Measurements from ENCODE around the gene ABCB8.

Gene ABCB8

DNA sequence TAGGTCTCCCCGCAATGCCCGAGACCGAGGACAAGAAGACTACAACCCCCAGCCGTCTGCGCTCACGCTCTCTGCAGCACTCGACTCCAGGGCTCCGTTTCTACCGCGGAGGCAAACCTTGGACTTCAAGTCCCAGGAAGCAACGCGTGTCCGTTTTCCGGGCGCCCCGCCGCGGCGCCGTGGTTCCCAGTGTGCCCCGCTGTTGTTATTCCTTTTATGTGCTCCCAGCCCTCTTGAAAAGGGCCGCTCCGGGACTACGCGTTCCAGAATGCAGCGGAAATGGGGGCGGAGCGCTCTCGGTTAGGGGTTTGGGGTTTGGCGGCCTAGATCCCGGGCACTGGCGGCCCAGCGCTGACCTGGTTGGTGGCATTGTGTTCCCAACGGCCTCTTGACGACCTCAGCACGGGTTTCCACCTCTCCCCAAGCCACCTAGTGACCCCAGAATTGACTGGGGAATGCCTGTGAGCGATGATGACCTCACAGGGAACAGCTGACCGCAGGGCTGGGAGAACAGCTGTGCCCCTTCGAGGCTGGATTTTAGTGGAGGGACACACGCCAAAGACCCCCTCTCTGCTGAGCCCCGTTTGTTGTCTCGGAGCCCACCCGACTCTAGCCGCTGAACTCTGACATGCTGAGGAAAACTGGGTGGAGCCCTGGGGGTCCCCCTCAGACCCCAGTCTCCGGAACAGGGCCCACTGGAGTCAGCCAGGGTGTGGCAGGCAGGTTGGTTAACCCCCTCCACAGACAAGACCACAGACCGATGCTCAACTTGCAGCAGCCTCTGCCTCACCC lies 29.9 kb downstream of the ABCB8 start:
- peak; percentile 93 for DNase-seq (ENCODE audit: low read depth)

DNA sequence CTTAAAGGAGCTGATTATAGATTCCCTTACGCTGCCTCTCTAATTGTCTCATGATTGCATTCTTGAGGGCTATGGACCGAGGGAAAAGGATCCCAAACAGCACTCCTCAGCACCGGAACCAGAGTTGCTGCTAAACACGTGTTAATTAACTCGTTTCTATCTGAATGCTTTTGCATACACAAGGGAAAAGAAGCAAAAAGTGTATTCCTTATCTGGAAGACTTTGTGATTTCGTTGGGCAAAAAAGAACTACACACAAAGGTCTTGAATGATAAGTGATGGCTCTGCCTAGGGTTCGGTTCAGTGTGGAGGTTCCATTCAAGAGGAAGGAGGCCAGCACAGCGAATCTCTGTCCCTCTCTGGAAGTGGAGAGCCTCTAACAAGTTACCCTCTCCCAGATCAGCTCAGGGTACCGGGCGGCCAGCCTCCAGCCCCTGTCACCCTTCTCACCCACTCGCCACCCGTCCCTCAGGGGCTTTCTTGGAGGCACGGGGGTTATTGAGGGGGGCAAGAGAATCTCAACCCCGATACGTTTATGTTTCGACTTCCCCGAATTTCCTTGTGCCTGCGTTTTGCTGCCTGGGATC lies 30.6 kb downstream of the ABCB8 start:
- no peak for DNase-seq (ENCODE audit: low read depth)

GRCh38 chr7:151059367-151060112 lies 31.3 kb downstream of the ABCB8 start, which contains the start of gene SLC4A2:
SLC4A2 (plus strand) TSS chr7:151059589; CDS start chr7:151061988, 2,399 bp downstream.
- DNase-seq (ENCODE audit: low read depth): peak; percentile 46

DNA sequence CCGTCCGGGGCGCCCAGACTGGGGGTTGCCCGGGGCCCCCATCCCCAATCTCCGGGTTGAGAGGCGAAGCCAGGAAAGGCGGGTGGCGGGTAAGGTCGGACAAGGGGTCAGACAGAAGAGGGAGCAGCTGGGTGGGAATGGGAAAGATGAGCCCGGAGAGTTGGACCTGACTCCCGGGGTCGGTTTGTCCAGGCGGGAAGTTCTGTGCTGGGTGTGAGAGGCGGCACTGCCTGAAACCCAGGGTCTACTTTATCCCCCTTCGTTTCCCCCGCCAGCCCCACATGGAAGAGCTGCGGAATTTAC lies 31.8 kb downstream of the ABCB8 start:
- DNase-seq (ENCODE audit: low read depth): no peak

- DNase-seq (ENCODE audit: low read depth): no peak
Observed at GRCh38 chr7:151060416-151061212, 32.4 kb downstream of the ABCB8 start.

DNA sequence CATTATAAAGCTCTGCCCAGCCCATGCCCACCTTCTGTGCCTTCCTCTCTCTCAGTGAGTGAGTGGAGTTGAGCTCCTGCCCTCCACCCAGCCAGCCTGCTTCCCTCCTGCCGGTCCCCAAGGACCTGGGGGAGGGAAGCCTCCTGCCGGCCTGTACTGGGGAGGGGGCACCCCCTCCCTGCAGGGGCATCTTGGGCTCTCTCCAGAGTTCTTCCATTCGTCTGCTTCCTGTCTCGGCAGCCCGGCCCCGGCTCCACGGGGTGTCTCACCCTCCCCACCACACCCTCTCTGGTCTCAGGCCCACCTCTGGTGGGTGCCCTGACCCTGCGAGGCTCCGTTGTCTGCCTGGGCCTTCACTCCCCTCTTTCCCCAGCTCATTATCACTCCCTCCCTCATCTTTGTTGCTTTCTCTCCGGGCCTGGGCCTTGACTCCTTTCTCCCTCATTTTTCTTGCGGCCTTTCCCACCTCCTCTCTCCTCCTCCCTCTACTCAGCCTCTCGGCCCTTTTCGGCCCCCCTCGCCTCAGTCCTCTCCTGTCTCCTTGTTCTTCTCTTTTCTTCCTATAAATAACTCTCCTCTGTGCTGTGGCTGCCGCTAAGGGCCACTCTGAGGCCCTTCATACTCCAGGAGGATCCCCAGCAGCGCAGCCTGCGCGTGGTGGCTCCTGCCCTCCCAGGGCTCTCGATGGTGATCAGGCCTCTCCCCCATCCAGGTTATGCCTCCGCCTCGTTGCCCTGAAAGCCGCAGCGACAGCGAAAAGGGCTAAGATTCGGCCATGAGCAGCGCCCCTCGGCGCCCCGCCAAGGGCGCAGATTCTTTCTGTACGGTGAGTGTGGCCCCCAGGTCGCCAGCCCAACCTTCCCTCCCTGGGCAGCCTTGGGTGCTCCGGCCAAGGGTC lies 33.2 kb downstream of the ABCB8 start:
- DNase-seq (ENCODE audit: low read depth): no peak

GRCh38 chr7:151062111-151062398 lies 33.8 kb downstream of the ABCB8 start:
- no peak for DNase-seq (ENCODE audit: low read depth)

GRCh38 chr7:151062399-151063211 lies 34.4 kb downstream of the ABCB8 start:
- no peak for DNase-seq (ENCODE audit: low read depth)

GRCh38 chr7:151063212-151063561 lies 34.9 kb downstream of the ABCB8 start:
- DNase-seq (ENCODE audit: low read depth): no peak

GRCh38 chr7:151064454-151064853 lies 36.2 kb downstream of the ABCB8 start:
- no peak for DNase-seq (ENCODE audit: low read depth)

GRCh38 chr7:151064993-151065392 lies 36.7 kb downstream of the ABCB8 start:
- DNase-seq (ENCODE audit: low read depth): no peak

DNA sequence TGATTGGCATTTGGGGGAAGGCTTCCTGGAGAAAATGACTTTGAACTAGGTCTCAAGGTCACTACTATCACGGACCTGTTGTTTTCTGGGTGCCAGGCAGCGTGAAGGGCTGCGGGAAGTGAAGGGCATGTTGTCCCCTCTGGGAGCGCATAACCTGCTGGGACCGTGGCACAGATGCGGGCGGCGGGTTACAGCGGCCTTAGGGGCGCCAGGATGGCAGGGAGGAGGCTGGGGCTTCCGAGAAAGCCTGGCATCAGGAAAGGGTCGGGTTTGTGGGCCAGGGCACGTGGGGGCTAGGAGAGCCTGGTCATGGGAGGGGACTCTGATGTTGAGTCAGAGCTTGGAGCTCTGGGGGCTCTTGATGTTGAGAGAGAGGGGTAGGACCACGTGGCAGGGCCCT lies 37.3 kb downstream of the ABCB8 start:
- DNase-seq (ENCODE audit: low read depth): no peak

DNA sequence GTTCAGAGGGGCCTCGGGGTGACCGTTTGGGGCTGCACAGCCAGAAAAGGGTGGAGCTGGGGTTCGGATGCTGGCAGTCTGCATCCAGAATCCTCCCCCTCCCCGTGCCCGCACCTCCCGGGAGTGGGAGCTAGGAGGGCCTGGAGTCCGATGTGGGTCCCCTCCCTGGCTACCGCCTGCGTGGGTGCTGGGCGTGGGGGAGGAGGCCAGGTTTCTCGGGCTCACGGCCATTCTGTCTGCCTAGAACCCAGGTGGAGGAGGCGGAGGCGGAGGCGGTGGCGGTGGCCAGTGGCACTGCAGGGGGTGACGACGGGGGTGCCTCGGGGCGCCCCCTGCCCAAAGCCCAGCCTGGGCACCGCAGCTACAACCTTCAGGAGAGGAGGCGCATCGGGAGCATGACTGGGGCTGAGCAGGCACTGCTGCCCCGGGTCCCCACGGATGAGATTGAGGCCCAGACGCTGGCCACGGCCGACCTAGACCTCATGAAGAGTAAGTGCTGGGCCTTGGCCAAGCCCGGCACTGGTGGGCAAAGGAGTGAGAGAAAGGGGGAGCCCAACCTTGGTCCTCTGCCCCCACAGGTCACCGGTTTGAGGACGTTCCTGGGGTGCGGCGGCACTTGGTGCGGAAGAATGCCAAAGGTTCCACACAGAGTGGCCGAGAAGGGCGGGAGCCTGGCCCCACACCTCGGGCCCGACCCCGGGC lies 38.2 kb downstream of the ABCB8 start:
- DNase-seq (ENCODE audit: low read depth): no peak

- DNase-seq (ENCODE audit: low read depth): no peak
Observed at GRCh38 chr7:151068069-151068773, 40.0 kb downstream of the ABCB8 start.

GRCh38 chr7:151069841-151070573 lies 41.8 kb downstream of the ABCB8 start:
- no peak for DNase-seq (ENCODE audit: low read depth)

GRCh38 chr7:151070574-151070960 lies 42.3 kb downstream of the ABCB8 start:
- DNase-seq (ENCODE audit: low read depth): no peak

- no peak for DNase-seq (ENCODE audit: low read depth)
Observed at GRCh38 chr7:151071032-151071866, 43.0 kb downstream of the ABCB8 start.

DNA sequence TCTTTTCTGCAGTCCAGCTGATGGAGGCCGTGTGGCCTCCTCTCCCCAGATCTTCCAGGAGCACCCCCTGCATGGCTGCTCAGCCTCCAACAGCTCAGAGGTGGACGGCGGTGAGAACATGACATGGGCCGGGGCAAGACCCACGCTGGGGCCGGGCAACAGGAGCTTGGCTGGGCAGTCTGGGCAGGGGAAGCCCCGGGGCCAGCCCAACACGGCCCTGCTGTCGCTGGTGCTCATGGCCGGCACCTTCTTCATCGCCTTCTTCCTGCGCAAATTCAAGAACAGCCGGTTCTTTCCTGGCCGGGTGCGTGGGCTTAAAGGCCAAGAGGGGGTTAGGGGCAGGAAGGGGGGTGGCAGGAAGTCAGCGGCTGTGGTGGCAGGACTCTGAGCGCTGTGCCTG lies 45.7 kb downstream of the ABCB8 start:
- DNase-seq (ENCODE audit: low read depth): no peak
